Stimulated activated CD4-positive, alpha-beta T cell treated with anti-CD3 and anti-CD28 coated beads, Interleukin-12 subunit alpha, Interleukin-12 subunit beta, amount 100 ng/mL, for 4 hours (primary cell): ENCODE data around the gene ASAP2.

Source experiments
- DNase-seq: peaks from one replicate; pipeline ENCODE4 v3.0.0-alpha.2; 2020

ASAP2 gene

GRCh38 chr2:9280224-9280623 lies 73.6 kb downstream of the ASAP2 start:
- no peak for DNase-seq

GRCh38 chr2:9281145-9281544 lies 74.5 kb downstream of the ASAP2 start:
- DNase-seq, result no peak

- DNase-seq, result no peak
Observed at GRCh38 chr2:9282128-9283112, 75.8 kb downstream of the ASAP2 start.

GRCh38 chr2:9284521-9285297 lies 78.1 kb downstream of the ASAP2 start:
- no peak for DNase-seq

GRCh38 chr2:9285385-9285920 lies 78.8 kb downstream of the ASAP2 start:
- no peak for DNase-seq

GRCh38 chr2:9285921-9286320 lies 79.3 kb downstream of the ASAP2 start:
- DNase-seq, result no peak

- no peak for DNase-seq
Observed at GRCh38 chr2:9286554-9287399, 80.2 kb downstream of the ASAP2 start.

- DNase-seq, result no peak
Observed at GRCh38 chr2:9287400-9288045, 80.9 kb downstream of the ASAP2 start.

- DNase-seq, result no peak
Observed at GRCh38 chr2:9288233-9288632, 81.6 kb downstream of the ASAP2 start.

GRCh38 chr2:9288681-9289338 lies 82.2 kb downstream of the ASAP2 start:
- no peak for DNase-seq

- DNase-seq, result no peak
Observed at GRCh38 chr2:9291331-9291730, 84.7 kb downstream of the ASAP2 start.

- no peak for DNase-seq
Observed at GRCh38 chr2:9291866-9292265, 85.3 kb downstream of the ASAP2 start.

- DNase-seq, result no peak
Observed at GRCh38 chr2:9292426-9292825, 85.8 kb downstream of the ASAP2 start.

GRCh38 chr2:9294764-9295163 lies 88.2 kb downstream of the ASAP2 start:
- DNase-seq, result no peak

GRCh38 chr2:9296559-9296958 lies 89.9 kb downstream of the ASAP2 start:
- DNase-seq, result no peak

GRCh38 chr2:9297156-9297555 lies 90.5 kb downstream of the ASAP2 start:
- no peak for DNase-seq

GRCh38 chr2:9297807-9298206 lies 91.2 kb downstream of the ASAP2 start:
- DNase-seq, result no peak

GRCh38 chr2:9298583-9298982 lies 92.0 kb downstream of the ASAP2 start:
- no peak for DNase-seq

GRCh38 chr2:9299161-9300100 lies 92.8 kb downstream of the ASAP2 start:
- DNase-seq, result no peak

- DNase-seq, result no peak
Observed at GRCh38 chr2:9300214-9300613, 93.6 kb downstream of the ASAP2 start.
